SHP77 (cell line): ENCODE measurements around the gene ERICH6.
"Not testable (repeated sequence)": the region's sequence is repeated elsewhere in the genome, so short reads cannot be mapped to it uniquely, and the experiment has no call there.

Source experiments
- DNase-seq, 2 experiments: peaks; one replicate each; lab custom pipeline; 2025; lab: John Stamatoyannopoulos, UW

ERICH6 gene

GRCh38 chr3:150682279-150682678 lies 21.4 kb downstream of the ERICH6 start:
- DNase-seq, result no peak

- no peak for DNase-seq
Measured at GRCh38 chr3:150681057-150681456, 22.7 kb downstream of the ERICH6 start.

DNA sequence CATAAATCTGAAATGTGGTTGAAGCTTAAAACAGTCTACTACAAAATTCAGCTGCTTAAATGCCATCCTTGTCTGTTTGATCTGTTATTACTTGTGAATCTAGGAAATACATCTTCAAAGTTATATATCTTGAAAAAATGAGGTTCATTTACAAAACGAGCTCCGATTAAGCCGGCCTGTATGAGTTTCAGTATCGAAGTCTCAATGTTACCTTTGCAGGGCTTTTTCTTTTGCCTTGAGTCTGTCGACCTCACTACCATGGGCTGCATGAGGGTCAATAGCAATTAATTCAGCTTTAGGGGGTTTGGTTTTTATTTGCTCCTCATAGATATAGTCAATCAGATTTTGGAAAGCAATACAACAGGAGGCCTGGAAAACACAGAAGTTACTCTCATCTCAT lies 23.2 kb downstream of the ERICH6 start:
- no peak for DNase-seq

DNA sequence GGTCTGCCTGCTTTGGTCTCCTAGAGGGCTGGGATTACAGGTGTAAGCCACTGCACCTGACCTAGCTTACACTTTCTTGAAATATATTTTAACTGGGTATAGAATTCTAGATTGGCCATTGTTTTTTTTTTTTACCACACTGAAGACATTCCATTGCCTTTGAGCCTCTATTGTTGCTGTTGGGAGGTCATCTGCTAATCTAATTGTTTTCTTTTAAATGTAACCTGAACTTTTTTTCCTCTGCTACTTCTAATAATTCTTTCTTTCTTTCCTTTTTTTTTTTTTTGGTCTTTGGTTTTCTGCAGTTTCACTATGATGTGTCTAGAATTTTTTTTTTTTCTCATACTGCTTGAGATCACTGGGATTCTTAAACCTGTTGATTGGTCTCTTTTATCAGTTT lies 28.1 kb downstream of the ERICH6 start:
- DNase-seq, result no peak

- DNase-seq, result no peak
Measured at GRCh38 chr3:150673966-150674365, 29.8 kb downstream of the ERICH6 start.

GRCh38 chr3:150666167-150666566 lies 37.6 kb downstream of the ERICH6 start:
- no peak for DNase-seq

DNA sequence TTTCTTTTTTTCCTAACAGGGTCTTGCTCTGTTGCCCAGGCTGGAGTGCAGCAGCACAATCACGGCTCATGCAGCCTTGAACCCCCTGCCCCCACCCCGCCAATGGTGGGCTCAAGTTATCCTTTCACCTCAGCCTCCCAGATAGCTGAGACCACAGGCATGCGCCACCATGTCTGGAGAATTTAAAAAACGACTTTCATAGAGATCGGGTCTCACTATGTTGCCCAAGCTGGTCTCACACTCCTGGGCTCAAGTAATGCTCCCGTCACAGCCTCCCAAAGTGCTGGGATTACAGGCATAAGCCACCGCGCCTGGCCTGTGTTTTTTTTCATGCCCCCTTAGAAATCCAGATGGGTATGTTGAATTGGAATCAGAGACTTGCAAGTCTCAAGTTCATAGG lies 40.3 kb downstream of the ERICH6 start:
- no peak for DNase-seq

DNA sequence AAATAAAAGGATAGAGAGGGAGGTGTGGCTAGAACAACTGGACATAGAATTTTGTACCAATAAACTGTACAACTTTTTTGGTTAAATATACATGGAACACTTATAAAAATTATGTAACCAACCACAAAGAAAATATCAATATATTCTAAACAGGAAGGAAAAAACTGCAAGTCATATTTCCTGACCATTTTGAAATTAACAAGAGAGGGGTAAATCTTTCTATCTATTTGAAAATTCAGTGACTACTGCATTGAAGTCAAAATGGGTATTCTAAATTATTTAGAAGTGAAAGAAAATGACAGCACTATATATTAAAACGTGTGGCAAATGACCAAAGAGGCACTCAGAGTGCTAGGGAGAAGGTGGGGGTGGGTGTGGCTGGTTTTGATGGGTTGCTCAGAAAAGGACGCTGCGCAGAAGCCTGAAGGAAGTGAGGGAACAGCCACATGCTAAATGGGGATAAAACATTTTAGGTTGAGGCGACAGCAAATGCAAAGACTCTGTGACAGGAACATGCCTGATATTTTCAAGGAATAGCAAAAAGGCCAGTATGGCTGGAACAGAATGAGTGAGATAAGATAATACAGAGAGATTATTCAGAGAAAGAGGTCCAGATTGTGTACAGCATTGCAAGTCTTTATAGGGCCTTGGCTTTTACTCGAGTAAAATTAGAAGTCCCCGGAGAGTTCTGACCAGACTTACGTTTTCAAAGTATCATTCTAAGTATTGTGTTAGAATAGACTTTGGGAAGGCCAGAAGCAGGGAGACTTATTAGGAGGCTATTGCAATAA lies 41.1 kb downstream of the ERICH6 start:
- no peak for DNase-seq

DNA sequence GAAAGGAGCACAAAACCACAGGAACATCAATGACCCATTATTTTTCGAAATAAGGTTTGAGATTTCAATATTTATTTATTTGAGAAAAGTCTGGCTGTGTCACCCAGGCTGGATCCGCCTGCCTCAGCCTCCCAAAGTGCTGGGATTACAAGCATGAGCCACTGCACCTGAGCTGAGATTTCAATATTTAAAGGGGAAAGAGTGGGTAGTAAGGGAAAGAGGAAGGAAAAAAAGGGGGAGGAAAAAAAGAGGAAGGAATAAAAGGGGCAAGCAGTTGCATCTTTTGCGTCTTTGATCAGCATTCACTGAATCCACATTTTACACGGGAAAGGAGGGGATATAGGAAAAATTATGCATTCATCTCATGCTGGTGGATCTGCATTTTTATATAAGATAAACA lies 47.4 kb downstream of the ERICH6 start:
- no peak for DNase-seq

GRCh38 chr3:150653110-150653561 lies 50.6 kb downstream of the ERICH6 start:
- no peak for DNase-seq

DNA sequence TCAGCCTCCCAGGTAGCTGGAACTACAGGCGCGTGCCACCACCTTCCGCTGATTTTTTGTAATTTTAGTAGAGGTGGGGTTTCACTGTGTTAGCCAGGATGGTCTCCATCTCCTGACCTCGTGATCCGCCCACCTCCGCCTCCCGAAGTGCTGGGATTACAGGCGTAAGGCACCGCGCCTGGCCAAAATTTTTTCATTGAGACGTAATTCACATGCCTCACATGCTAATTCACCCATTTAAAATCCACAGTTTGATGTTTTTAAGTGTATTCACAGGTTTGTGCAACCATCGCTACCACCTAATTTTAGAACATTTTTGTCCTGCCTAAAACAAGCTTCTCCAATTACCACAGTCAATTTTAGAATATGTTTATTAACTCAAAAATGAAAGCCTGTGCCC lies 63.5 kb downstream of the ERICH6 start:
- DNase-seq, result no peak

DNA sequence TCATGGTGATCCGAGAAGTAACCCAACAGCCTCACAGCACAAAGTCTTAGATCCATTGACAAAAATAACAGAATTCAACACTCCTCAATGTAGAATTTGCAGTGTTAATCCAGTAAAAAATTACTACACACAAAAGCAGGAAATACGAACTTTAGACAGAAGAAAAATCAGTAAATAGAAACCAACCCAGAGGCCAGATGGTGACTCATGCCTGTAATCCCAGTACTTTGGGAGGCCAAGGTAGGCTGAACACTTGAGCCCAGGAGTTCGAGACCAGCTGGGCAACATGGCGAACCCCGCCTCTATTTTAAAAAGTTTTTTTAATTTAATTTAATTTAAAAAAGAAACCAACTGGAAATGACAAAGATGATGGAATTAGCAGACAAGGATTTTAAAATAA lies 64.5 kb downstream of the ERICH6 start:
- no peak for DNase-seq

DNA sequence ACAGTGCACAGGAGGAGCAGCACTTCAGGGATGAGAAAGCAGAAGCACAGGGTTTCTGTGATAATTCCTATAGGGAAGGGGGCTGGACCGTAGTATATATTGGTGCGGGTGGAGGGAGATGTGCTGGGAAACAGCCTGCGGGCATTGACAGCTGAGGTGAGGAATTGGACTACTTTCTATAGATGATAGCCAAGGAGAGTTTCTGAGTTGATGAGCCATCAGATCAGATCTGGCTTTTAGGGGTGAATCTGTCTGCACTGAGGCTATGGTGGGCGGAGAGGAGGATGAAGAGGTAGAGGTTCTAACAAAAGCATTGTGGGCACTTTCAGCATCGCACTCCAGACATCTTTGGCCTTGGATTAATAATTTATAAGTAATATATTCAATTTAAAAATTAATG lies 67.5 kb downstream of the ERICH6 start:
- DNase-seq, result no peak

DNA sequence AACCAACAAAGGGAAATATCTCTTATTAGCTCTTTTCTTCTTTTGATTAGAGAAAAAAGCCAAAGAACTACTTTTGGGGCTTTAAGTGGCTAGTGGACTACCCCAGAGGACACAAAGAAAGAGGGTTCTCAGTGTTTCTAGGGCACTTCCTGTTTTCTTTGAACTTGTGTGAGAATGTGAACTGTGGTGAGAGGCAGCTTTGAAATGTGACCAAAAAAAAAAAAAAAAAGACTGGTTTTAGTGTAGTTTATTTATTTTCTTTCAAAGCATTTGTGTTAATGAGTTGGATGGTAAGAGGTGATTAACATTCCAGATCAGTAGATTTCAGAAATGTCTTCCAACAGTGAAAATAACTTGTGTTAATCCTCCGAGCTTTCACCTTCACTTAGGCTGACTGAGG lies 68.2 kb downstream of the ERICH6 start:
- no peak for DNase-seq

- no peak for DNase-seq
Measured at GRCh38 chr3:150635076-150635475, 68.6 kb downstream of the ERICH6 start.

DNA sequence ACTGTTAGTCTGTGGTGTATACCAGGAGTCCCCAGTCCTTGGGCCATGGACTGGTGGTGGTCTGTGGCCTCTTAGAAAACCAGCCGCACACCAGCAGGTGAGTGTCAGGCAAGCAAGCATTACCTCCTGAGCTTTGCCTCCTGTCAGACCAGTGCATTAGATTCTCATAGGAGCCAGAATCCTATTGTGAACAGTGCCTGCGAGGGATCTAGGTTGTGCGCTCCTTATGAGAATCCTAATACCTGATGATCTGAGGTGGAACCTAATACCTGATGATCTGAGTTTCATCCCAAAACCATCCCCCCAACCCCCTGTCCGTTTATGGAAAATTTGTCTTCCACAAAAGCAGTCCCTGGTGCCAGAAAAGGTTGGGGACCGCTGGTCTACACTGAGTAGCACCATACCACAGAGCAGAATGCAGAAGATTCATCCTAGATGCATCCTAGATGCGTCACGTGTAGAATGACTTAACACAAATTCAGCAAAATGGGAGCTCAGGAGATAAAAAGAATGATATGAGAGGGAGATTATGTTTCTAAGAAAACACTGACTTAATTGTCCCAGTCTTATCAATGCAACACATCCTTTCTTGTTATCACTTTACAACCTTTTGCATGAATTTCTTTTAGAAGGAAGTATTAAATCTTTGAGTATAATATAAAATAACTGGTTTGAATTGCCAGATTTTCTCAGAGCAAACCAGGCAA lies 72.1 kb downstream of the ERICH6 start:
- DNase-seq, result no peak

DNA sequence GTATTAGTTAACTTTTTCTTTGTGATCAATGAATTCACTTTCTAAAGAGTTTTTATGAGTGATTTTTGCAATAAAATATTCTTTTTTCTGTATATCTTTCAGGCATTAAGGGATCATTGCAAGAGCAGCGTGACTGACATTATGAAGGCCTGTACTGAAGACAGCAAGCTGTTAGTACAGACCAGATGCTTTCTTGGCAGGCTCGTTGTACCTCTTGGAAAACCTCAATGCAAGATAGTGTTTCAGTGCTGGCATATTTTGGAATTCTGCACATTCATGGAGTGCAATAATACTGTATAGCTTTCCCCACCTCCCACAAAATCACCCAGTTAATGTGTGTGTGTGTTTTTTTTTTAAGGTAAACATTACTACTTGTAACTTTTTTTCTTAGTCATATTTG lies 76.2 kb downstream of the ERICH6 start:
- DNase-seq, result no peak

DNA sequence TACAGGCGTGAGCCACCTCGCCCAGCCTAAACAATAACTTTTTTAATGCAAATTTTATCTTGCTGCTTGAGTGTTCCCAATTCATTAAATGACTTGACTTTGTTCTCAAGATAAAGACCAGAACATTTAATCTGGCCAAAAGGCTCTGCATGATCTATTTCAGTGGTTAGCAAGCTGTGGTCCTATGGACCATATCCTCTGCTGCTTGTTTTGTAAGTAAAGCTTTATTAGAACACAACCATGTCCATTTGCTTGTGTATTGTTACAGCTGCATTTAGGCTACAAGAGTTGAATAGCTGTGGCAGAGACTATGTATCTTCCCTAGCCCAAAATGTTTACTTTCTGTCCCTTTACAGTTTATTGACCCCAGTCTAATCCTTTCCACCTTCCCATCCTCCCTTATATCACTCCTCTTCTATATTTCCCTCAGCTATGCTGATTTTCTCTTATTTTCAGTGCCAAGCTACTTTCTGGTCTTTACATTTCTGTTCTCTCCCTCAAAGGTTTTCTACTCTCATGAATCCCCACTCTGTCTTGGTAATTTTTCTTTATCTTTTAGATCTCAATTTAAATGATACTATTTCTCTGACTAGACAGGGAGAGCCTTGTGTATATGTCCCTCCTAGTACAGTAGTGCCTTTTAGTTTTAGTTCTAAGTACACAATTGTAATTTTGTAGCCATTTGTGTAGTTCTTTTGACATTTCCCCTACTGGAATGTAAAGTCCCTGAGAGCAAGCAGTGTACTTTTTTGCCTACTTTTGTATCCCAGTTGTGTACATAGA lies 77.4 kb downstream of the ERICH6 start:
- DNase-seq, result no peak

GRCh38 chr3:150623945-150624344 lies 79.8 kb downstream of the ERICH6 start:
- no peak for DNase-seq

DNA sequence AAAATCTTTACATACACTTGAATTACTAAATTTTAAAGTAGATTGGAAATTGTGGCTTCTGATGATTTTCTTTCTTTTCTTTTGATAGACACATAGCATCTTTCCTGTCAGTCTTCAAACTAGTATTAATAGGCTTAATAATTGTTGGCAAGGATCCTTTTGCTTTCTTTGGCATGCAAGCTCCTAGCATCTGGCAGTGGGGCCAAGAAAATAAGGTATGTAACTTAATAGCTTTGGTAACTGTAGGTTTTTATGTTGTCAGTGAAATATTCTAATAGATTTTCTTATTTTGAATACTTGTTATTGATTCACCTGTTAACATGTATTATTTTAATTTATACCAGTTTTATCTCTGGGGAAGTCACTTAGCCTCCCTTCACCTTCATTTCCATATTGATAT lies 80.8 kb downstream of the ERICH6 start:
- not testable (repeated sequence) for DNase-seq

GRCh38 chr3:150620002-150620689 lies 83.6 kb downstream of the ERICH6 start:
- DNase-seq, result no peak
